GM10266 (cell line): ENCODE measurements around the gene CCDC154.
"Not testable (repeated sequence)": the region's sequence is repeated elsewhere in the genome, so short reads cannot be mapped to it uniquely, and the experiment has no call there.

Experiments used
- DNase-seq: peaks from one replicate; pipeline ENCODE4 v3.0.0; 2012; ENCODE audit errors: extremely low spot score
- CTCF ChIP-seq: IDR thresholded peaks from 2 replicates; pipeline ENCODE4 v1.5.1; 2012; ENCODE audit warnings: mild to moderate bottlenecking, low read depth; ENCODE audit not compliant: control insufficient read depth, insufficient read depth; ENCODE audit errors: missing control alignments

The CCDC154 gene

DNA sequence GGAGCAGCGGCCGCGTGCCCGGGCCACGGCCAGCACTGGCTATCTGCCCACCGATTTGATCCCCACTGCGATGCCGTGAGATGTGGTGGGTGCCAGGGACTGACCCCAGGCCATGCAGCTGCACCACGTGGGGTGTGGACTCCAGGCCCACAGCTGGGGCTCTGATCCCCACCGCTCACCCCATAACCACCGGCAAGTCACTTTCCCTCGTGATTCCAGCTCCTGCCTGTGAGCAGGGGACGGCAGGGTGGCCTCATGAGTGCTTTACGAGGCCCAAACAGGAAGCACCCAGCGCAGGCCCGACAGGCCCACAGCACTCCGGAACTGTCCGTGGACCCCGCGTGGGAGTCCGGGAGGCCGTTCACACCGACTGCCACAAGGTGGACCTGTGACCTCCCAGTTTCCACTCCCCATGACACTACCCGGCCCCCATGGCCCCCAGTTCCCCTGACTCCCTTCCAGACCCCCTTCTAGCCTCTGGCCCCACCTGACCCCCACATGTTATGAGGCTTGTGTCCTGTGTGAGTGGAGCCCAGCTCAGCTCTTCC, 43.8 kb upstream of the CCDC154 start:
- no peak for TF ChIP-seq CTCF

DNA sequence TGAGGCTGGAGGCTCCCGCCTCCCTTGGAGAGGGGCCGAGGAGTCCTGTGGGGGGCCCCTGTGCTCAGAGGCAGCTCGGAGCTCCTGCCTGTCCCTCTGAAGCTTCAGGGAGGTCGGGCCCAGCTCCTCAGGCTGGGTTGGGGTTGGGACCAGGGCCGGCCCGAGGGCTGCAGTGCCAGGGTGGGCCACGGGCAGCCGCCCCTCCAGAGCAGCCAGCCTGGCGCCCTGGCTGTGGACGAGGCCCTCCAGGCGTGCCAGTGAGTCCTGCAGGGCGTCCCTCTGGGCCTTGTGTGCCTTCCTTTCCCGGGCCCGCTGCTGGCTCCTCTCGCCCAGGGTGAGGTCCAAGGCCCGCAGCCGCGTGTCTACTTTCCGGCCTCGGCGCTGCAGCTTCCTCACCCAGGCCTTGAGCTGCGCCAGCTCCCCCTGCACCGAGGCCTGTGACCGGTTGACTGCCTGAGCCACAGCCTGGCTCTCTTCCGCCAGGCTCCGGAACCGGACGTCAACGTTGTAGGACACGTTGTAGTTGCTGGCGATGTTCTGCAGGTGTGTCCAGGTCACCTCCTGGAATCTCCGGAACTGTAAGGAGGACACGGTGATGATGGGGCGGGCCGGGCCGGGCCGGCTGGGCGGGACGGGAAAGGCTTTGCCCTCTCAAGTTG, 43.2 kb upstream of the CCDC154 start:
- no peak for TF ChIP-seq CTCF
- DNase-seq: no peak

More for the DNA sequence above, 43.8 kb upstream of the CCDC154 start:
- no peak for DNase-seq

GRCh38 chr16:1486551-1487390, 42.4 kb upstream of the CCDC154 start:
- no peak for TF ChIP-seq CTCF
- DNase-seq: no peak

DNA sequence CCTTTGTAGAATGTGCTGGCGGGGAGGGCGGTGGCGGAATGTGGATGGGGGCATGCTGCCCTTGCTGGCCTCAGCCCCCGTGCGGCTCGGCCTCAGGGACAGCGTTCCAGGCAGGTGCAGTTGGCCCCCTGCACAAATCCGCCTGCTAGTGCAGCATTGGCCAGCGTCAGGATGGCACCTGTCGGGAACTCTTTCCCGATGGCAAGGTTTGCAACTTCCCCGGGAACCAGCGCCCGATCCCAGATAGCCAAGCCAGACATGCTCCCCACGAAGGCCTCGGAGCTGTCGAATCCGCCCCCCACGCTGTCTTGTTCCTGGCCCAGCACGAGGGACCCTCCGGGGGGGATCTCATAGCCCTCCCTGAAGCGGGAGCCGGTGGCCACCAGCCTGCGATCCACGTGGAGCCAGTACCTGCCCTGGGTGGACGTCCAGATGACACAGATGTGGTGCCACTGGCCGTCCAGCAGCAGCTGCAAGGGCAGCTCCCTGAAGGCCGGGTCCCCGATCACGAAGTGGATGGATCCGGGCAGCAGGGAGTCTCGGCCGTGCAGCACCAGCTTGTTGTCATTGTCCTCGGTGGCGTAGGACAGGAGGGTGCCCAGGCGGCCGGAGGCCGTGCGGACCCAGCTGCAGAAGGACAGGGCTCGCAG, 41.6 kb upstream of the CCDC154 start:
- no peak for DNase-seq
- TF ChIP-seq CTCF: no peak

- DNase-seq: no peak
- no peak for TF ChIP-seq CTCF
Observed at GRCh38 chr16:1481906-1482835, 37.8 kb upstream of the CCDC154 start.

DNA sequence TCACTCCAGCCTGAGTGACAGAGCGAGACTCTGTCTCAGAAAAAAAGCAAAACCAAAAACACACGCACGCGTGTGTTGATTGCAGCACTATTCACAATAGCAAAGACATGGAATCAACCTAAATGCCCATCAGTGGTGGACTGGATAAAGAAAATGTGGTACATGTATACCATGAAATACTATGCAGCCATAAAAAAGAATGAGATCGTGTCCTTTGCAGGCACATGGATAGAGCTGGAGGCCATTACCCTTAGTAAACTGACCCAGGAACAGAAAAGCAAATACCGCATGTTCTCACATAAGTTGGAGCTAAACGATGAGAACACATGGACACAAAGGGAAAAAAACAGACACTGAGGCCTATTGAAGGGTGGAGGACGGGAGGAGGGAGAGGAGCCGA, 34.6 kb upstream of the CCDC154 start:
- not testable (repeated sequence) for DNase-seq

DNA sequence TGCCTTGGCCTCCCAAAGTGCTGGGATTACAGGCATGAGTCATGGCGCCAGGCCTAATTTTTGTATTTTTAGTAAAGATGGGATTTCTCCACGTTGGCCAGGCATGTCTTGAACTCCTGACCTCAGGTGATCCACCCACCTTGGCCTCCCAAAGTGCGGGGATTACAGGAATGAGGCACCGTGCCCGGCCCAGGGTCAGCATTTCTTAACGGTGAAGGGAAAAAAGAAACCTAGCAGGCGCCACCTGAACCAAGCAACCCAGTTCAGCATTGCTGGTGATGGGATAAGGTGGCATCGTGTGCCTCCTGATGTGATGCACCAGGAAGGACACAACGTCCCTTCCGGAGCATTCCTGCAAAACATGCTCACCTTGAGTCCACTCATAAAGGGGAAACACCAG, 32.7 kb upstream of the CCDC154 start:
- no peak for DNase-seq
- no peak for TF ChIP-seq CTCF
